Dermis blood vessel endothelial cell (primary cell): ENCODE measurements around the gene KIAA1217. TPM values are rescaled to one million over a fixed set of nuclear protein-coding genes. Genes with fewer than 3 reads are reported as not detected.
"Not testable (repeated sequence)": the region's sequence is repeated elsewhere in the genome, so short reads cannot be mapped to it uniquely, and the experiment has no call there.

ENCODE experiments used
- DNase-seq: peaks from one replicate; pipeline ENCODE4 v3.0.0; 2010
- total RNA-seq: library from RNA; depleted of rRNA; stranded (reverse); fragments of >200 nt; gene quantifications from 2 replicates; pipeline ENCODE4 v1.2.3, GENCODE V29; 2014

KIAA1217 gene
- total RNA-seq, 1 donor from 2014 or later: 15.3 TPM

DNA sequence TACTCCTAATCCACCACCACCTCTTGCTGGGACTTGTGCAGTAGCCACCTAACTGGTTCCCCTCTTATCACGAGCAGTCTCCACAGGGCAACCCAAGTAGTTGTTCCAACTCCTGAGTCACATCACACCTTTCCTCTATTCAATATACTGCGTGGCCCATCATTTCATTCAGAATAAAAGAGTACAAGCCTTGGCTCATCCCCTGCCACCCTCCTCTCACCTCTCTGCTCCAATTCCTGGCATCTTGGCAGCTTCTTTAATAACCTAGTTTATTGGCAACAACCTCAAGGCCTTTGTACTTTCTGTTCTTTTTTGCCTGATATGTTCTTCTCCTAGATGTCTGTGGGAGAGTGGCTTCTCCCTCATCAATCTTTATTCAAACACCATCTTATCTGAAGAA lies 199.4 kb downstream of the KIAA1217 start:
- no peak for DNase-seq

DNA sequence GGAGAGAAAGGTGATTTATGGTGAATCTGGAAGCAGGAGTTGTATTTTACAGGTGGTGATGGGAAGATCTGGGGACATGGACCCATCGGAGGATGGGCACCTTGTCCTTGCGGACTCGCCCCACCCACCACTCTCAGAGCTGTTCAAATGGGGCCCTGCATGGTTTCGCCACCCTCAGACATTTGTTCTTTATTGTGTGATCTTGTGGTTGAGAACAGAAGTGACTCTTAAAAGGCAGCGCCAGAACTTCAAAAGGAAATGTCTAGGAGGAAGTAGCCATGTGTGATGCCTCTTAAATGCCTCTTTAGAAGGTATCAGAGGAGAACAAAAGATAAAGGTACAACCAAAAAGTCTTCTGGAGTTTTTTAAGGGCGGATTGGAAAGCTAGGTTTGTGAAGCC lies 205.7 kb downstream of the KIAA1217 start:
- DNase-seq: no peak

DNA sequence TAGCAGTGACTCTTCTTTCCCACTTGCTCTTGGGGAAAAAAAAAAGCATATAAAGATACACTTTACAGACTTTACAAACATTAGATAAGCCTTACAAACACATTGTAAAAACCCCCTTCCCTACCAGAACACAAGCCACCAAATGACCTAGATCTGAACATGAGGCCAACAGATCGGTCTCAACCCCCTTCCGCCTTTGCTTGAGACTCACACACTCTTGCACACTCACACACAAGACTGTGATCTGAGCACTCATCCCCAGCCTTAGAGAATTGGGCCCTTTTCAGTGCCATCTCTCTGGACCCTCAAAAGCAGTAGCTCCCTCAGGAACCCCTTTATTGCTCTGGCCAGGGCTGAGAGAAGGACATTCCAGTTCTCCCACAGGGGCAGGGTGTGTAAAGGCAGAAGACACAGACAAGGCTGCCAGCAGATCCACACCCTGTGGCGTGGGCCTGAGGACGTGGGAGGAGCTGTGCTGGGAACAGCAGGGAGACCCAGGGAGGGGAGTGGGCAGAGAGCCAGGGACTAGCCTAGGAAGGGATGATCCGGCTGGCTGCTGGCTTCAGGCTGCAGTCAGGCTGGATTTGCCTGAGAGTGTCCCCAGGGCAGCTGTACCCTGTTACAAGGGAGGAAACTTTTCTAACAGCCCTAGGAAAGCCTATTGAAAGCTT lies 206.7 kb downstream of the KIAA1217 start:
- peak; percentile 2 for DNase-seq

DNA sequence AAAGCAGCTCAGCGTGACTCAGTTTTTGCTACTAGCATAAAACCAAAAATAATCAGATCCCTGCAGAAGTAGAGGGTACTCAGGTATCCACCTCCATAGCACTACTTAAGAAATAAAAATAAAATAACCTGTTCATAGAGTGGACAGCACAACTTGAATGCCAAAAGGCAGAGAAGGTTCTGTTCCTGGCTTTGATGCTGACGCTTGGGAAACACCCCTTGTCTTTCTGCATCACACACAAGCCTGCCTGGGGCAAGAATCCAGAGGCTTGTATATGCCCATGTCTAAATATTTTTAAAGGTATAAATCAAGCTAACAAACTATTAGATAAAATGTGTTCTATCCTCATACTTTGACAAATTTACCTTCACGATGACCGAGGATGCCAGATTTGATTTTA lies 207.3 kb downstream of the KIAA1217 start:
- DNase-seq: no peak

DNA sequence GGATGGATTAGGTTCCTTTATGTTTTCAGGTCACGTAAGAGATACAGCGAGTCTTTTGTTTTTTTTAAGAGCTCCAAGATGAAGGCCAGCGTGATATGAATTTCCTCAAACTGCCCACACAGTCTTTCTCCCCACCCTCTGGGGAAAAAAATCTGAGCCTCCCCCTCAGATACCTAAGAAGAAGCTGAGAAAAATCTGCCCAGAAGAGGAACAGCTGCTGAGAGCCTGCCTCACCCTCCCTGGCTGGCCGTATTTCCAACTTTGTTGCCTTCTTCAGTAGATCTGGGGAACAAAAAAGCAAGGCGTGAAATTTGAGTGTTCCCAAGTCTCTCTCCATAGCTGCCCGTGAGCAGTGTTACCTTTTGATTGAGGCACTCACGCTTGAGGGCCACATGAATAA lies 208.1 kb downstream of the KIAA1217 start:
- DNase-seq: no peak

DNA sequence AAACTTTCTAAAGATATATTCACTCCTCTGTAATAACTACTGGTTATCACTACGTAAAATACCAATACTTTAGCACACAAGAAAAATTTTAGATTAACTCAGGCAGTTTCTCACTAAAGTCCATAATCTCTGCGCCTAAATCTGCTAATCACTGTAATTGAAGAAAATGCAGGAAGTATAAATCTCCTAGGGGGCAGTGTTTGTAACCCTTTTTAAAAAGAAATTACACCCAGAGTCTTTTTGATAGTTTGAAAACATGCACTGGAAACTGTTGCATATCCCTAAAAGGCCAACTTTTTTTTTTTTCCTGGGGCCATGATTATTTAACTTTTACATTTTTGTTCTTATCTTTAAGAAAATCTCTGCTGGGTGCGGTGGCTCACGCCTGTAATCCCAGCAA lies 209.6 kb downstream of the KIAA1217 start:
- DNase-seq: no peak

DNA sequence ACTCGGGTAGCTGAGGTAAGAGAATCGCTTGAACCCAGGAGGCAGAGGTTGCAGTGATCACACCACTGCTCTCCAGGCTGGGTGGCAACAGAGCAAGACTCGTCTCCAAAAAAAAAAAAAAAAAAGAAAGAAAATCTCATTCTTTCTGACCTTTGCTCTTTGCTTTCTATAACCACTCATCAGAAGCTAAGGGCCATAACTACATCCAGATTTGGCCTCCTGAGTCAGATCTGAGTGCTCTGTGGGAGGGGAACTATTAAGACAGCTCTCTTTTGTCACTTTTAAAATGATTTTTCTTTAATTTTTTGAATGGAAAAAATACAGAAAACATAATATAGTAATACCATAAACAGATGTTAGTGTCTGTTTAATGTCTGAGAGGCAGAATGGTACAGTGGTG lies 210.1 kb downstream of the KIAA1217 start:
- DNase-seq: no peak

DNA sequence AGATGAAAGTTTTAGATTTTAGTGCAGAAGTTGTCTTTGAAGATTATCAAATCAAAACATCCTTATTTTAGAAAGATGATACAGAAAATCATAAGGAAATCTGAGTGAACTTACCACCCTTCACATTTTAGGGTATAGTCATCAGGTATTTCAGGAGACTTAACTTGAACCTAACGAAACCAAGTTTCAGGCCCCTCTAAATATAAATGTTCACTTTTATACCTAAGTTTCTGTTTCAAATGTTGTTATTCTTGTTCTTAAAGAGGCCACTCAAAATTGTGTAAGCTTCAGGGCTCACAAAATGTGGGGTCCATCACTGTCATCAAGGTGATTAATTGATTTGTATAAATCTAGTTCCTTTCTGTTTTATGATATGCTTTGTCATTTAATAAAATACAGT lies 216.2 kb downstream of the KIAA1217 start:
- DNase-seq: no peak

DNA sequence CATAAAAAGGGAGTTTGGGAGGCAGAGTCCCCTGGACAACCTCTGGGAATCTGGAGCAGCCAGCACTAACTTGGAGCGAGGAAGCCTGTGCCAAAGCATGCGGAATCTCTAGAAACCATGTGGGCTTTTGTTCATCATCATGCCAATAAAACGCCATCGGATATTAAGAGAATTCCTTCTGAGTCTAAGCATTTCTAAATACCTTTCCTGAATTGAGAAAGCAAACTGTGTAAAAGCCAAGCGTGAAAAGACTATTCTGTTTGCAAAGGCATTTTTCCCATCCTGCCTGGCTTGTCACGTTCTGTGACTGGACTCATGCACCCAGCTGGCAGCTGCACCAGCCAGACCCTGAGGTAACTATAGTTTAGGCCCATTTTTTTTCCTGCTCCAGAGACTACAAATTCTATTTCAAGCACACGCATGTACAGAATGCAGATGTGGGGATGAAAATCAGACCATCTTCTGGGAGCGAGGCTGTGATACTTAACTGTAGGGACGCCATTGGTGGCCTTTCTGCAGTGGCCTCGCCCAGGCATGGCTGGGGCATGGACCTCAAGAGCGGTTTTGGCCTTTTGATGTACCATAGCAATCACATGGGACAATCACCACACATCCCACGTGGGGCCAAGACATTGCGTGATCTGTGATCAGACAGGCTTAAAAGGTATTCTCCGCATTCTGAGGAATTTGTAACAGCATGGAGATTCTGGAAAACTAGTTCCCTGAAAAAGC lies 218.9 kb downstream of the KIAA1217 start:
- no peak for DNase-seq

DNA sequence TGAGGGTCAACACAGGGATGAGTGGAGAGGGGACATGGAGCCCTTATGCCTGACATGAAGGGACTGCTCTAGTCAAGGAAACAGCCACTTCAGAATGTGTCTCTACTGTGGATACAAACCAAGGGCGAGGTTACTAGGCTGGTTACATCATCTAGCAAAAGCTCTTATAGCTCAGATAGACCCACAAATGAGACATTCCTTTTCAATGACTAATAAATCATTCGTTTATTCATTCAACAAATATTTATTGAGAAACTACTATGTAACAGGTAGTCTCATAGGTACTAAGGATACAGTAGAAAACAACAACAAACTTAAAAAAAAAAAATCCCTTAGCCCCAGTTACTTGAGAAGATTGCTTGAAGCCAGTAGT lies 219.5 kb downstream of the KIAA1217 start:
- no peak for DNase-seq

DNA sequence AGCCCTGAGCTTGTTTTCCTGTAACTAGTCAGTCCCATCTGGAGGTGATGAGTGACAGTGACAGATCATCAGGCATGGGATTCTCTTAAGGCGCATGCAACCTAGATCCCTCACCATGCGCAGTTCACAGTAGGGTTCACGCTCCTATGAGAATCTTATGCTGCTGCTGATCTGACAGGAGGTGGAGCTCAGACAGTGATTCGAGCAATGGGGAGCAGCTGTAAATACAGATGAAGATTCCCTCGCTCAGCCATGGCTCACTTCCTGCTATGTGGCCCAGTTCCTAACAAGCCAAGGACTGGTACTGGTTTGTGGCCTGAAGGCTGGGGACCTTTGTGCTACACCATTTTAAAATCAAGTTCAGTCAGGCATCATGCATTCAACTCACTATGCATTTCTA lies 221.7 kb downstream of the KIAA1217 start:
- DNase-seq: no peak

DNA sequence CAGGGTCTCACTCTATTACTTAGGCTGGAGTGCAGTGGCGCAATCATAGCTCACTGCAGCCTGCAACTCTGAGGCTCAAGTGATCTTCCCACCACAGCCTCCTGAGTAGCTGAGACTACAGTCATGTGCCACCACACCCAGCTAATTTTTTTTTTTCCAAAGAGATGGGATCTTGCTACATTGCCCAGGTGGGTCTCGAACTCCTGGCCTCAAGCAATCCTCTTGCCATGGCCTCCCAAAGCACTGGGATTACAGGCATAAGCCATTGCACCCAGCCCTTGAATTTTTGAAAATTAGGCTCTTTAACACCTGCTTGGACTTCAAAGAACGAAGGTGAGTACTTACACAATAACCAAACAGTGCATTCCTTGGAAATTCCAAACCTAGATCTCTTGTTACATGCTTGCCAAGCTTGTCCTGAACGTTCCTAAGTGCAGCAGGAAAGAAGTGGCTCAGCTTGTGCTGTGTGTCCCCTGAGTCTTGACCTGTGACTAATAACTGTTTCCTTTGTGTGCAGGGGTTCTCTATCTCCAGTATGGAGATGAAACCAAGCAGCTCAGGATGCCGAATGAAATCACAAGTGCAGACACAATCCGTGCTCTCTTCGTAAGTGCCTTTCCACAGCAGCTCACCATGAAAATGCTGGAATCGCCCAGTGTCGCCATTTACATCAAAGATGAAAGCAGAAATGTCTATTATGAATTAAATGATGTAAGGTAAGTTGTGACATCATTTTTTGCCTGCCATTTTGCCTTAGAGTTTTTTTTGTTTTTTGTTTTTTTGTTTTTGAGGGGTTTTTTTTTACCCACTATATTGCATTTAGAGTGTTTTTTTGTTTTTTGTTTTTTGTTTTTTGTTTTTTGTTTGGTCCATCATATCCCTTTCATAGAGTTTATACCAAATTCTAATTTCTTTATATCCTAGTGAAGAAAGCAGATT lies 223.8 kb downstream of the KIAA1217 start:
- peak; percentile 38 for DNase-seq

DNA sequence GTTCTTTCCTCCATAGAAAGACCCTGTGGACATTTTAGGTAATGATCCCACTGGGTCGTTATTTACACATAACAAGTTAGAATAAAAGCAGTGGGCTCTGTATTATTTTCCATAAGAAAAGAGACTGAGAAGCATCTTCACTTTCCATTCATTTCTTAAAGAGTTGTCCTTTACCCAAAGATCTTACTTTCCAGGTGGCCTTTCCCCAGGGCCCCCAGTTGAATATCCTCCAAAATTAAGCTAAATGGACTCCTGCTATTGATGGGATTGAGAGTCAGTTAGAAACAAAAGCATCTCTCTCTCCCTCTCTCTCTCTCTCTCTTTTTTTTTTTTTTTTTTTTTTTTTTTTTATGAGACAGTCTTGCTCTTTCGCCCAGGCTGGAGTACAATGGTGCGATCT lies 224.8 kb downstream of the KIAA1217 start:
- DNase-seq: no peak

DNA sequence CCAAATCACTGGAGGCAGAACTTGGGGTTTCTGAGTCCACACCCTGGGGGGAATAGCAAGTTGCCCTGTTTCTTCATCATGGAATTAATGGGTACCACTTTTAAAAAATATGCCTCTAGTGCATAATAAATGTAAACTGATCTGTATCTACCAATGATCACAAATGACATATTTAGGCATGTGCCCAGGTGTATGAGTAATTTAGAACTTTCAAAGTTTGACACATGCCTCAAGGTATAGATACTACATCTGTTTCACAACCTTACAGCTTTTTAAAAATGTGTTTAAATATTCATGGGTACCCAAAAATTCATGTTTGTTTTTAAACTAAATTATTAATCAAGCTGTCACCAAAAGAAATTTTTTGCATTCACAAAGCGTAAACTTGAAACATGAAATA lies 226.0 kb downstream of the KIAA1217 start:
- no peak for DNase-seq

DNA sequence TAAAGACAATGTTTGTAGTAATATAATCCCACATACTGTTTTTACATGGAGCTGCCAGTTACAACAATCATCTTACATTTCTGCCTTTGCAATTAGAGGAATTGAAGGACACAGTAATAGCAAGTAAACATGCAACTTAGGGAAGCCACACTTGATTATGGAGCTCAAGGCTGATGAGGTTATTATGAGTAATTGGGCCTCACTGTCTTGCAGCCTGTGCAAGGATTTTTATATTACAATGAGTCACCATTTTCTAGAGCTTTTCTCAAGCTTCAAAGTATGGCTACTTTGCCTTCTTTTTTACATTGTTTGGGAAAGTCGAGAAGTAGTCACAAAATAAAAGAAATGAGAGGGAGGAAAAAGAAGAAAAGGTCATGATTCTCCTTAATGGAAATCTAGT lies 226.4 kb downstream of the KIAA1217 start:
- DNase-seq: no peak

DNA sequence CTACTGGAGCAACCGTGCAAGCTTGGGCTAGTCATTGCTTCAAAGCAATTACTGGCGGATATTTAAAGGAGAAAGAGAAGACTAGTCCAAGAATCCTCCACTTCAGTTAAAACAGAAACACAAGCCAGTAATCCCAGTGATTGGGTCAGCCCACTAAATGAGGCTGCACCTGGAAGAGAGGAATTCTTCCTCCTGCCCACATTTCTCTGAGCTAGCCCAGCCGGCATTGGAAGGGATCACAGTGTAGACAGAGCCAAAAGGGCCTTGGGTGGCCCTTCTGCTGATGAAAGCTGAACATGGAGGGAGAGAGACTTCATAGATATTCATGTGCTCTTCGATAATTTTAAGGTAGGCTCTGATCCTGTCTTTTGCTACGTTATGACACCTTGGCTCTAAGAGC lies 228.4 kb downstream of the KIAA1217 start:
- DNase-seq: no peak

DNA sequence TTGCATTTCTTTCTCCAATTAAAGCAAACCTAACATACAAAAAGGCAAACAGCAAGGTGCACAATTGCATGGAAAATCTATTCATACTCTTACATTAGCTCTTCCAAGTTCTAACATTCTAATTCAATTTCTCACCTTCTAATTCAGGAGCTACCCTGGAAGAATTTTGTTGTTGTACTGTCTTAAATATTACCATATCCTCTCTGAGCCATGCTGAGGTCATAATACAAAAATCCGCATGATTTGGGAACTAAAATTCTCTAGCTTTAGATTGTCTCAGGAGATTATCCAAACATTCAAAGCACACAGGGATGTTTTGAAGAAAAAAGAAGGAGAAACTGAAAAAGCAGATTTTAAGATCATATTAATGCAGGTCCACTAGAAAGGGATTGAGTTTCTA lies 229.9 kb downstream of the KIAA1217 start:
- DNase-seq: no peak

DNA sequence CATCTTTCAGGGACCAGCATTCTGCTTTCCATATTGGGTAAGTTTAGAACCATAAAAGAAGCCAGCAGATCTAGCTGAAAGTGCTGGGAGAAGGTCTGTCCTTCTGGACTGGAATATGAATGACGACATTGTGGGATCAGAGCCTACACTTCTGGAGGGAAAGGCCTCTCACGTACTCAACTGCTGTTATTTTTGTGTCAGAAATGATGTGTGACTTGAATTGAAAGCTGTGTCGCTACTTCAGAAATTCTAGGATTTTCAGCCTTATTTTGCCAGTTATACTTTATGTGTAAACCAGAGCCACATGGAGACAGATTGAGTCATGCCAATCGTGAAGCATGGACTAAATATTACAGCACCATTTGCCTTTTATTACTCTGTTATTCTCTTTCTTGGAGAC lies 231.0 kb downstream of the KIAA1217 start:
- no peak for DNase-seq

DNA sequence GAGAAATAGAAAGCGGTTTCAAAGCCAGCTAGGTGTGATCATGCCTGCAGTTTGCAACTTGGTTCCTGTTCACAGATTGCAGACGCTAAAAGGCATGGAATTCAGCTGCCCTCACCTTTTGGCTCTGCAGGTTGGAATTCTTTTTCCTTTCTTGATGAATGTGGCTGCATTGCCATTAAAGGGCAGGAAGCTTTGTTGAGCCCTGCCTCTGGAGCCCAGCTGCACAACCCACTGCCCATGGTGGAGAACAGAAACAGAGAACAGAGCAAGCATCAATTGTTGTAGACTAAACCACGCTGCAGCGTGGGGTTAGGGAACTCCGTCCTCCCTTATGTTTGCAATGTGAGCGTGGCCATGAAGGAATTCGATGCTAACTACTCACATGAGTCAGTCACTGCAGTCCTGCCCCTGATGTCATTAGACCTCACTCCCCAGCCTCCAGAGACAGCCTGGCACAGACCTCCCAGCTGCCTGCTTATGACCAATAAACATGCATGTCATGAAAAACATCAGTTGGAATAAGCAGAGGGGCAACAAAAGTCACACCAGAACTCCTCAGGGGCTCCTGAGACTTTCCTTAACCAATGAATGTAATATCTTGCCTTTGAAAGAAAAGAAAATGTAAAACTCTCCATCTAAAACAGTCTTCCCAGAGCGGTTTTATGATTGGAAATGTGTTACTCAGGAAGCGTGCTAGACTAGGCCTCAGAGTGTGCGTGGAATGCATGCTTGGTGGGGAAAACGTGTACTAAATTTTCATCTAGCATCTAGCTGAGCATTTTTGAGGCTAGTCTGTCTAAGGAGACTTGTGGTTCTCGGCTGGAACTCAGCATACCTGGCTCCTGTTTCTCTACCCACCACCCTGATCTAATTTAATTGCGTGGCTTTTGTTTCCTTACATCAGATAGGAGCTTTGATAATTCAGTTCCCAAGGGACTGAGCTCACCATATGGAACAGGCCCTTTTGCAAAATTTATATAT lies 232.2 kb downstream of the KIAA1217 start:
- DNase-seq: no peak

DNA sequence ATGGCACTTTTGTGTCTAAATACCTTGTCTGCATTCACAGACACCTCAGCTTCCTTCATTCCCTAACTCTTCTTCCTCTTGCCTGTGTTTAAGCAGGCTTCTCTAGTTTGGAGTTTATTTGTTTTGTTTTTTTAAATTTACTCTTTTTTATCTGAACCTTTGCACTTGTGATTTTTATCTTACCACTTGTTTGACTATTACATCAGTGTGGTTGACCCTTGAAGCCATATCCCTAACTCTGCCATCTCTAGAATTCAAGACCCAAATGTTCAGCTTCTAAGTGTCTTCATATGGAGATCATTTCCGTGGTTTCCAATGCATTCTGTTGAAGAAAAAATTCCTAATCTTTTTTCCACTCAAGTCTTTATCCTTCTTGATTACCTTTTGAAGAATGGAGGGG lies 233.3 kb downstream of the KIAA1217 start:
- no peak for DNase-seq

DNA sequence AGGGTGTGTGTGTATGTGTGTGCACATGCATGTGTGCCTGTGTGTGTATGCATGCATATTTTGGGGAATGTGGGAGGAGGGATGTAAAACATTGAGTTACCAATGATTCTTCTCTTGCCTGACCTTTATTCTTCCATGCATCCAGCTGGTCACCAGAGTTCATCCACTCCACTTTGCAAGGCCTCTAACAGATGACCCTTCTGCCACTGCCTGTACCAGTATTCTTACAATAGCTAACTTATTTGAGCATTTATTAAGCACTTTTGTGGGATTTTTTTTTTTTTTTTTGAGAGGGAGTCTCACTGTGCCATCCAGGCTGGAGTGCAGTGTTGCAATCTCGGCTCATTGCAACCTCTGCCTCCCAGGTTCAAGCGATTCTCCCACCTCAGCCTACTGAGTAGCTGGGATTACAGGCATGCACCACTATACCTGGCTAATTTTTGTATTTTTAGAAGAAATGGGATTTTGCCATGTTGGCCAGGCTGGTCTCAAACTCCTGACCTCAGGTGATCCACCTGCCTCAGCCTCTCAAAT lies 233.8 kb downstream of the KIAA1217 start:
- DNase-seq: not testable (repeated sequence)

DNA sequence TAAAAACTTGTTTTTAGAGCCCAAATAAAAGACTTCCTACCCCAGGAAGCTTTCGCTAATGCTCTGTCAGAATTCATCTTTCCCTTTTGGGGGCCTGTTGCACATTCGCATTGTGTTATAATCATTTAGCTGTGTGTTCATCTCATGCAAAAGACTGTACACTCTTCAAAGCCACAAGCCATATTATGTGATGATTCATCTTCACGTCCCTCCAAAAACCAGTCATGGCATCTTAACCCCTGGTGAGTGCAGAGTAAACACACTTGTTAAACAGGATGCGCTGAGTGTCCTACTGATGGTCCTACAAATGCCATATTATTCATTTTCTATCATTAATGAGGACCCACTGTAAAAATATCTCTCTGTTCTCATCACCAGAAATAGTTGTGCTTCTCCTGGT lies 235.4 kb downstream of the KIAA1217 start:
- no peak for DNase-seq
